PC-3 (cell line): ENCODE results near the gene IGFBP2.

ENCODE experiments used
- EZH2 ChIP-seq: fragments of 300-600 bp; sonication (generic); IDR thresholded peaks from one replicate; pipeline ENCODE4 v1.6.1; 2017; ENCODE audit warnings: antibody characterized with exemption, mild to moderate bottlenecking, low read length; ENCODE audit not compliant: unreplicated experiment
- TF ChIP-seq, protein P1 (sequence below): fragments of 300-600 bp; sonication (generic); conservative IDR thresholded peaks from 2 replicates; pipeline ENCODE4 v1.5.1; 2017; ENCODE audit warnings: antibody characterized with exemption, low read depth, mild to moderate bottlenecking, low read length

DNA sequence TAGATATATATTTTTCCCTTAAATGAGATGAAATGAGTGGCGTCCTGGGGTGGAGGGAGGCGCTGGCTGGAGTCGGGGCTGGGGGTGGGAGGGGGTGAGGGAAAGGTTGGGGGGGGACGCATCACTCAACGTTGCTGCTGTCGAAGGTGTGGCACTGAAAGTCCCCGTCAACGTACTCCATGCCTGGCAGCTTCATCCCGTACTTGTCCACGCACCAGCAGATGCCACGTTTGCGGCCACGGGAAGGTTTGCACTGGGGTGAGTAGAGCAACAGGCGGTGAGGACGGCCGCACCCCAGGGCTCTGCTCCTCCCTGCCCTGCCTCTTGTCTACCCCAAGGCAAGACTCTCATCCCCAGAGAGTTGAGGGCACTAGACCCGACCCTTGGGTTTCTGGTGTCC is 43.4 kb downstream of the IGFBP2 start:
- no peak for TF ChIP-seq EZH2
- TF ChIP-seq, protein P1, sequence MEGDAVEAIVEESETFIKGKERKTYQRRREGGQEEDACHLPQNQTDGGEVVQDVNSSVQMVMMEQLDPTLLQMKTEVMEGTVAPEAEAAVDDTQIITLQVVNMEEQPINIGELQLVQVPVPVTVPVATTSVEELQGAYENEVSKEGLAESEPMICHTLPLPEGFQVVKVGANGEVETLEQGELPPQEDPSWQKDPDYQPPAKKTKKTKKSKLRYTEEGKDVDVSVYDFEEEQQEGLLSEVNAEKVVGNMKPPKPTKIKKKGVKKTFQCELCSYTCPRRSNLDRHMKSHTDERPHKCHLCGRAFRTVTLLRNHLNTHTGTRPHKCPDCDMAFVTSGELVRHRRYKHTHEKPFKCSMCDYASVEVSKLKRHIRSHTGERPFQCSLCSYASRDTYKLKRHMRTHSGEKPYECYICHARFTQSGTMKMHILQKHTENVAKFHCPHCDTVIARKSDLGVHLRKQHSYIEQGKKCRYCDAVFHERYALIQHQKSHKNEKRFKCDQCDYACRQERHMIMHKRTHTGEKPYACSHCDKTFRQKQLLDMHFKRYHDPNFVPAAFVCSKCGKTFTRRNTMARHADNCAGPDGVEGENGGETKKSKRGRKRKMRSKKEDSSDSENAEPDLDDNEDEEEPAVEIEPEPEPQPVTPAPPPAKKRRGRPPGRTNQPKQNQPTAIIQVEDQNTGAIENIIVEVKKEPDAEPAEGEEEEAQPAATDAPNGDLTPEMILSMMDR: no peak
